Measurements from ENCODE around the gene HMBS.
"Not testable (repeated sequence)": the region's sequence is repeated elsewhere in the genome, so short reads cannot be mapped to it uniquely, and the experiment has no call there.

Gene HMBS

DNA sequence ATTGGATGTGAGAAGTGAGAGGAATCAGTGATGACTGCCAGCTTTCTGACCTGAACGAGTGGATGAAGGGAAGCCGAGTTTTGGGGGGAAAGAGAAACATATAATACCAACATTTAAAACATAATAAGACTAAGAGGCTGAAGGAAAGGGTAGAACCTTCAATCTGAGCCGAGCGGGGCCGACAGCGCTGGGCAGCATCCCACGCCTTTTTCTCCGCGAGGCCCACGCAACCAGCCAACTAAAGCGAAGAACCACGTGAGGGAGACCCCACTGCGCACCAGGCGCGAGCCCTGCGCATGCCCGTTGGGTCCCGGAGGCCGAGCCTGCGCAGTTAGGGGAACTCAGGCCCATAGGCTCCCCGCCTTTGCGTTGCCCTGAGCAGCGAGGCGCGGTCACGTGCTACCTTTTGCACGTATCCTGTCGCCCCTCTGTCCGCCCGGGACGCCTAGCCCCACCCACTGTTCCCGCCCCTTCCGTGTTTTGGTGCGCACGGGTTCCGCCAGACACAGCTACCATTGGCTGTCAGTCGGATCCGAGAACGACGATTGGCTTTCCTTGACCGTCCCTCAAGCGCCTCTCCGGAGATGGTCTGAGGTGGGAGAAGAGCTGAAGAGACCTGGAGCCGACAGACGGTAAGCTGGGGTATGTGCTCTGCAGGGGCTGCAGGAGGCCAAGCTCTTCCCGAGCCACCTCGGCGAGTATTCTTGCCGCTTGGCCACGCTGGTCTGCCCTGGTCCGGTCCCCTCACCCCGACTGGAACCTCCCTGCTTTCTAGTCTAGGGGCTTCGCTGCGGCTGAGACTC lies 36.5 kb downstream of the HMBS start, which contains the start of gene HINFP:
Gene HINFP (plus strand): TSS at position 573 of the 803 bp plus-strand sequence. CDS start 5,365 bp downstream, outside the sequence.
- DNase-seq: peak; percentile 99

DNA sequence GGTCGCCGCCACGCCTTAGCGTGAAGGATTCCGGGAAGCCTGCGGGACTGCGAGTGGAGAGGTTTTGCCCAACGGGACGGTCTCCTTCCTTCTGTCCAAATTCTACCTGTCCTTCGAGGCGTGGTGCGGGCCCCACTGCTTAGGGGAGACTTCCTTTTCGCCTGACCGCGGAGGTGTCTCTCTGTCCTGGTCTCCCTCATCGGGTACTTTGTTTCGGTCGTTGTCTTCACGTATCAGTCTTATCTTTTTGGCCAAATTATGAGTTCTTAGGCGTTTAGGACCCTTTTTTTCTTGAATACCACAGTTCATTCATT lies 37.1 kb downstream of the HMBS start:
- DNase-seq: no peak

DNA sequence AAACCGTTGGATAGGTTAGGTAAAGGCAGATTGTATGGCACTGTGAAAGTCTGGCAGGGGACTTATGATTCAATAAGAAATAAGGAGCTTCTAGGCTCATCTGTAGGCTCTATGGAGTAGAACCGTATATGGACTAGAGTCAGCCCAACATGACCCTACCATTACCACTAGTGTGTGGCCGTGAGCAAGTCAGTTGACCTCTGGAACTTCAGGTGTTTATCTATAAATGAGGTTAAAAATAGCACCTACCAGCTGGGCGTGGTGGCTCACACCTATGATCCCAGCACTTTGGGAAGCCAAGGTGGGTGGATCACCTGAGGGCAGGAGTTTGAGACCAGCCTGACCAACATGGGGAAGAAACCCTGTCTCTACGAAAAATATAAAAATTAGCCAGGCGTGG lies 41.1 kb downstream of the HMBS start:
- DNase-seq: no peak

DNA sequence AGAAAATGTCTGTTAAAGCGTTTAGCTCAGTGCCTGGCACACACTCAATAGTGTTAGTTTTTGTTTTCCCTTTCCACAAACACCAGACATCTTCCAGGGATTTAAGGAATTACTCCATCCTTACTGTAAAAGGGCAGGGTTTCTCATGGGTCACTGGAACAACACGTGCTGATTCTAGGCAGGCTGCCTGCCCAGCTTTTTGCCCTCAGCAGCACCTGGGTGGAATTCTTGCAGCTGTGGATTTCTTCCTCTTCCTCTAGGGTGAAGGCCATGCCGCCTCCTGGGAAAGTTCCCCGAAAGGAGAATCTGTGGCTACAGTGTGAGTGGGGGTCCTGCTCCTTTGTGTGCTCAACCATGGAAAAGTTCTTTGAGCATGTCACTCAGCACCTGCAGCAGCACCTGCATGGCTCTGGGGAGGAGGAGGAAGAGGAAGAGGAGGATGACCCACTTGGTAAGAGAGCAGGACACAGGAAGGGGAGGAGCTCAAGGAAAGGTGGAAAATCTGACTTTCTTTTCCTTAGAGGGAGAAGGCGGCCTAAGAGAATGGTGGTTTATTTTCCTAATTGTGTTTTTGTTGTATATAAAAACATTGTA lies 42.1 kb downstream of the HMBS start:
- no peak for DNase-seq

DNA sequence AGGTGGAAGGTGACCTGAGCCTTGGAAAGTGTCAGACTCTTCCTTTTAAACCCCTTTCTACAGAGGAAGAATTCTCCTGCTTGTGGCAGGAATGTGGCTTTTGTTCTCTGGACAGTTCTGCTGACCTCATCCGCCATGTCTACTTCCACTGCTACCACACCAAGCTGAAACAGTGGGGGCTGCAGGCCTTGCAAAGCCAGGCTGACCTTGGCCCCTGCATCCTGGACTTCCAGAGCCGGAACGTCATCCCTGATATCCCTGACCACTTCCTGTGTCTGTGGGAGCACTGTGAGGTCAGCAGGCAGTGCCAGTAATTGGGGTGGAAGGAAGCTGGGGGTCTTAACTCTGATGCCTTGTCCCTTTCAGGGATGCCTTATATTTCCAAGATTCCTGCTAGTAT lies 46.0 kb downstream of the HMBS start:
- DNase-seq: no peak

DNA sequence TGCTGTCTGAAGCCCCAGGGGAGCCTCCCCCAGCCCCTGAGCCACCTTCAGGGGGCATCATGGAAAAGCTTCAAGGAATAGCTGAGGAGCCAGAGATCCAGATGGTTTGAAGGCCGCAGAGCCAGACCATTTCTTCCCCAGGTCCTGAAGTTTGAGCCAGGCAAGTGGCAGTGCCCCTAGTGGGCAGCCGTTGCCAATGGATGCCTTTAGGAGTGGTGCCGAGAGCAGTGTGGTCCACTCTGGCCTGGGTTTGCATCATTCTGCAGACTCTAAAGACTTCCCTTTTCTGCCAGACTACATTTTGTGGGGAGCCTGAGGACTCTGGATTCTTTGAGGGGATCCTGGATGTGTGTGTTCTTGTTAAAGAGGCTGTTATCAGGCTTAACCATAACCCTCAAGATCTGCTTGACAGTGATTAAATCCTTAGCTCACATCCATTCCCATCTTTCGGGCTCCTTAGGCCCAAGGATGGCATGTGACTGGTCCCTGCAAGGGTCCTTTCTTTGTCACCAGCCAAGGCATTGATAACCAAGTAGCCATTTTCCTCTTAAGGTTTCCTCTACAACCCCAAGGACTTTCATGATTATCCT lies 49.8 kb downstream of the HMBS start:
- no peak for DNase-seq

DNA sequence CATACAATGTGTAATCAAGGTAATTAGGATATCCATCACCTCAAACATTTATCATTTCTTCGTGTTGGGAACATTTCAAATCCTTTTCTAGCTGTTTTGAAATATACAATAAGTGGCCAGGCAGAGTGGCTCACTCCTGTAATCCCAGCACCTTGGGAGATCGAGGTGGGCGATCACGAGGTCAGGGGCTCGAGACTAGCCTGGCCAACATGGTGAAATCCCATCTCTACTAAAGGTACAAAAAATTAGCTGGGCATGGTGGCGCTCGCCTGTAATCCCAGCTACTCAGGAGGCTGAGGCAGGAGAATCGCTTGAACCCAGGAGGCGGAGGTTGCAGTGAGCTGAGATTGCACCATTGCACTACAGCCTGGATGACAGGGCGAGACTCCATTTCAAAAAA lies 54.6 kb downstream of the HMBS start:
- not testable (repeated sequence) for DNase-seq

Data from effector CD4-positive, alpha-beta T cell (primary cell).